ENCODE measurements around the gene TMEM178B. TPM values are rescaled to one million over a fixed set of nuclear protein-coding genes. Genes with fewer than 3 reads are reported as not detected.

Gene TMEM178B
- polyA plus RNA-seq, 2 of the 4 experiments (the other 2 are of a cell fraction) = 0.88 to 0.93 TPM

- CTCF ChIA-PET = no interaction called here
- H3K4me2 ChIP-seq = no peak overlapping the region
- ATAC-seq (no peak), FAIRE-seq (no peak), DNase-seq (ENCODE audit: low read depth in 1 of 2, low spot score in 1 of 2) (no peak)
- no peak overlapping the region for H3K4me3 ChIP-seq
- no peaks in the 10 kb centered on the region for H3K9me3 ChIP-seq
- TF ChIP-seq FOSL2 (IDR thresholded peaks at IDR 0.05) = no peak
- peak; percentile 43; the same call in 1 of the 2 replicates for TF ChIP-seq FOSL2 (CRISPR knock-in tag; IDR thresholded peaks at IDR 0.05)
- TF ChIP-seq PHF8 (IDR thresholded peaks at IDR 0.05; ENCODE audit: borderline replicate concordance, low read depth) = no peak
- no peak overlapping the region for H3K27ac ChIP-seq
- POLR2A ChIA-PET = no interaction called here
- no peaks in the 10 kb centered on the region for H3K4me1 ChIP-seq
These were observed 452.2 kb downstream of the TMEM178B start for GRCh38 chr7:141525973-141526514.

GRCh38 chr7:141527076-141527475, 453.2 kb downstream of the TMEM178B start:
- H3K27ac ChIP-seq = no peak overlapping the region
- DNase-seq (ENCODE audit: low read depth in 1 of 2, low spot score in 1 of 2) = peak in 1 of 2 experiments; percentile 19
- FAIRE-seq = no peak
- ChIA-PET CTCF (no interaction called here), POLR2A (no interaction called here)
- H3K9me3 ChIP-seq = no peaks in the 10 kb centered on the region
- no peak overlapping the region for H3K4me3 ChIP-seq
- ATAC-seq = peak; percentile 47 to 79; a peak in 3 of 6 replicates
- TF ChIP-seq HDAC2 (IDR thresholded peaks at IDR 0.05) (no peak), GATA3 (IDR thresholded peaks at IDR 0.05; ENCODE audit: borderline replicate concordance) (no peak), EHMT2 (IDR thresholded peaks at IDR 0.05; ENCODE audit: low read depth) (no peak), HOXA7 (CRISPR knock-in tag; IDR thresholded peaks at IDR 0.05) (no peak), SMC3 (IDR thresholded peaks at IDR 0.05) (no peak), ZC3H11A (IDR thresholded peaks at IDR 0.05) (no peak), BCL3 (IDR thresholded peaks at IDR 0.05) (no peak), HES2 (IDR thresholded peaks at IDR 0.05) (no peak), ELK1 (IDR thresholded peaks at IDR 0.05; ENCODE audit: low read depth, low read length) (no peak), HOXB13 (CRISPR knock-in tag; IDR thresholded peaks at IDR 0.05; ENCODE audit: low read depth) (no peak), MAFK (IDR thresholded peaks at IDR 0.05; ENCODE audit: partially characterized antibody) (no peak), HMGXB4 (CRISPR knock-in tag; IDR thresholded peaks at IDR 0.05; ENCODE audit: borderline replicate concordance) (no peak), RNF2 (IDR thresholded peaks at IDR 0.05; ENCODE audit: borderline replicate concordance, low read depth) (no peak), BHLHE40 (IDR thresholded peaks at IDR 0.05; ENCODE audit: low read depth, low read length) (no peak), FOXS1 (CRISPR knock-in tag; IDR thresholded peaks at IDR 0.05) (no peak)
- no peak overlapping the region for H3K4me2 ChIP-seq
- WGBS (ENCODE audit: missing lambda C conversion rate) = 19% methylated on average over 4 of the region's 4 CpGs
- no peaks in the 10 kb centered on the region for H3K4me1 ChIP-seq

GRCh38 chr7:141528399-141528798, 454.5 kb downstream of the TMEM178B start:
- no peak overlapping the region for H3K27ac ChIP-seq
- H3K4me2 ChIP-seq = no peak overlapping the region
- no peaks in the 10 kb centered on the region for H3K4me1 ChIP-seq
- WGBS (ENCODE audit: missing lambda C conversion rate) = 86% methylated on average over 3 of the region's 3 CpGs
- no peaks in the 10 kb centered on the region for H3K9me3 ChIP-seq
- FAIRE-seq (no peak), ATAC-seq (no peak), DNase-seq (ENCODE audit: low read depth in 1 of 2, low spot score in 1 of 2) (no peak)
- POLR2A ChIA-PET = no interaction called here
- CTCF ChIA-PET = interaction anchor here (1.4 kb wide), 1 partner anchor 121 kb away, joined by 6 read pairs; no protein-coding TSS in a partner anchor
- TF ChIP-seq MAX (IDR thresholded peaks at IDR 0.05) = no peak
- TF ChIP-seq MAFK (IDR thresholded peaks at IDR 0.05; ENCODE audit: partially characterized antibody) = peak; percentile 24
- no peak overlapping the region for H3K4me3 ChIP-seq

Small RNAs within 50 kb of the gene (small RNA-seq; reads per million reads assigned to genes)
- gene AC006362.1 (0 reads per million in 6 experiments), gene RNU4-74P (0 reads per million in 6 experiments)

Other genes with a start within 250 kb of the TMEM178B start
- 16.9 and 19.7 TPM in 2 replicates for gene BRAF, start 149.1 kb upstream of the TMEM178B start, polyA plus RNA-seq (2011; rRNA removed)
- gene BRAF, start 149.1 kb upstream of the TMEM178B start, polyA plus RNA-seq (2017; fragmentation: RNase III; extraction: RNeasy Plus Mini Kit Qiagen cat#74134 plus additional on column Dnase treatment) = 5.9 to 6.1 TPM (median 6.0 TPM) in 3 replicates
- gene MRPS33, start 59.1 kb upstream of the TMEM178B start, polyA plus RNA-seq (2011; rRNA removed) = 174 and 186 TPM in 2 replicates
- gene MRPS33, start 59.1 kb upstream of the TMEM178B start, polyA plus RNA-seq (2017; fragmentation: RNase III; extraction: RNeasy Plus Mini Kit Qiagen cat#74134 plus additional on column Dnase treatment) = 120 to 132 TPM (median 125 TPM) in 3 replicates

All from A549 (cell line).